Mesothelial cell of epicardium (in vitro differentiated cells): ENCODE data around the gene UNC13C. TPM values are rescaled to one million over a fixed set of nuclear protein-coding genes. Genes with fewer than 3 reads are reported as not detected.

Experiments
- DNase-seq, 2 experiments: peaks; one replicate each; pipeline ENCODE4 v3.0.0; 2021; ENCODE audit warnings: low spot score in 2 of 2; ENCODE audit not compliant: unreplicated experiment in 2 of 2
- H3K27ac Mint-ChIP-seq: 2 replicates; pipeline ENCODE4 v1.8.0; 2021; ENCODE audit warnings: mixed read lengths
- H3K27me3 Mint-ChIP-seq: 2 replicates; pipeline ENCODE4 v1.8.0; 2021; ENCODE audit warnings: low read depth, mixed read lengths
- H3K36me3 Mint-ChIP-seq: 2 replicates; pipeline ENCODE4 v1.8.0; 2021; ENCODE audit warnings: mixed read lengths
- H3K4me1 Mint-ChIP-seq: 2 replicates; pipeline ENCODE4 v1.8.0; 2021; ENCODE audit warnings: mixed read lengths
- H3K4me3 Mint-ChIP-seq: 2 replicates; pipeline ENCODE4 v1.8.0; 2021; ENCODE audit warnings: mild to moderate bottlenecking, moderate library complexity, mixed read lengths
- H3K9me3 Mint-ChIP-seq: 2 replicates; pipeline ENCODE4 v1.8.0; 2021; ENCODE audit warnings: mixed read lengths
- total RNA-seq: library from RNA; stranded (reverse); gene quantifications from 3 replicates; pipeline ENCODE4 v1.2.1, GENCODE V29; 2021
- TF ChIP-seq, protein P1 (sequence below): fragments of 200-600 bp; sonication (generic); IDR thresholded peaks from one replicate; pipeline ENCODE4 v1.5.0; 2021; ENCODE audit warnings: antibody characterized with exemption; ENCODE audit not compliant: unreplicated experiment

The UNC13C gene
- total RNA-seq, 1 donor from 2014 or later, result 2.7 TPM

DNA sequence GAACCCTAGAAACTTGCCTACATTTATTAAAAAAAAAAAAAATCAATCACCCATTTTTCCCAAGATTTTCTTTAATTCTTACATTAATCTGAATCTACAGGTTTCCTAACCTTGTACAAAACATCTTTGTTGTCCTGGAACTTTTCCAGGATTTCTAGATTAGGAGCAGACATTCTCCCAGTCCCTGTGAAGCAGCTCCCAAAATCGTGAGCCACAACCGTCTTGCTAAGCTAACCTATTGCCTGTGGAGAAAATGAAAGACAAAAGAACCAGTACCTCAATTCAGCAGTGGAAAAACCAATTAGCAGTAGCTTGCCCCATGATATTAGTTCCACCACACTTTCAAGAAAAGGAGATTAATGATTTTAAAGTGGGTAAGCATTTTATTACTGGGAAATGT lies 522.1 kb downstream of the UNC13C start:
- Mint-ChIP-seq H3K4me3 (no peak overlapping the region), H3K9me3 (no peaks in the 10 kb centered on the region), H3K4me1 (peaks cover 3% of the 10 kb centered on the region), H3K36me3 (no peaks in the 10 kb centered on the region), H3K27me3 (no peaks in the 10 kb centered on the region), H3K27ac (no peak overlapping the region)
- DNase-seq, result no peak
- TF ChIP-seq, protein P1, sequence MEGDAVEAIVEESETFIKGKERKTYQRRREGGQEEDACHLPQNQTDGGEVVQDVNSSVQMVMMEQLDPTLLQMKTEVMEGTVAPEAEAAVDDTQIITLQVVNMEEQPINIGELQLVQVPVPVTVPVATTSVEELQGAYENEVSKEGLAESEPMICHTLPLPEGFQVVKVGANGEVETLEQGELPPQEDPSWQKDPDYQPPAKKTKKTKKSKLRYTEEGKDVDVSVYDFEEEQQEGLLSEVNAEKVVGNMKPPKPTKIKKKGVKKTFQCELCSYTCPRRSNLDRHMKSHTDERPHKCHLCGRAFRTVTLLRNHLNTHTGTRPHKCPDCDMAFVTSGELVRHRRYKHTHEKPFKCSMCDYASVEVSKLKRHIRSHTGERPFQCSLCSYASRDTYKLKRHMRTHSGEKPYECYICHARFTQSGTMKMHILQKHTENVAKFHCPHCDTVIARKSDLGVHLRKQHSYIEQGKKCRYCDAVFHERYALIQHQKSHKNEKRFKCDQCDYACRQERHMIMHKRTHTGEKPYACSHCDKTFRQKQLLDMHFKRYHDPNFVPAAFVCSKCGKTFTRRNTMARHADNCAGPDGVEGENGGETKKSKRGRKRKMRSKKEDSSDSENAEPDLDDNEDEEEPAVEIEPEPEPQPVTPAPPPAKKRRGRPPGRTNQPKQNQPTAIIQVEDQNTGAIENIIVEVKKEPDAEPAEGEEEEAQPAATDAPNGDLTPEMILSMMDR, result no peak

- Mint-ChIP-seq H3K4me1 (peaks cover 10% of the 10 kb centered on the region), H3K9me3 (no peaks in the 10 kb centered on the region), H3K36me3 (no peaks in the 10 kb centered on the region), H3K4me3 (no peak overlapping the region), H3K27ac (no peak overlapping the region), H3K27me3 (no peaks in the 10 kb centered on the region)
- DNase-seq, result no peak
- TF ChIP-seq, protein P1, result no peak
These were observed 524.3 kb downstream of the UNC13C start for GRCh38 chr15:54502416-54503075.

DNA sequence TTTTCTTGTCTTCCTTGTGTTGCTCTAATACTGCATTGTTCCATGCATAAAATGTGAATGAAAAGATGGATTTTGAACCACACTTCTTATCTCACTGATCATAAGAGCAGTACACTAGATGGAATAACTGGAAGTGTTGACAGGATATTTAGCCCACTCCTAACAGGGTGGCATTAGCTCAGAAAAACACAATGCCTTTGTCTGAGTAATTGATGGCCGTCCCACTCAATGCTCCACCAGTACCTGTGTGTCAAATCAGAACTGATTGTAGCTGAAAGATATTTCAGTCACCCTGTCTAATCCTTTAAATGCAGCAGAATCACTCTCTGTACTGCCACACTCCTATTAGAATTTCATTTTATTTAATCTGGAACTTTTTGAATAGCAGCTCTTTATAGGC lies 526.5 kb downstream of the UNC13C start:
- H3K27ac Mint-ChIP-seq, result no peak overlapping the region
- no peaks in the 10 kb centered on the region for H3K9me3 Mint-ChIP-seq
- H3K36me3 Mint-ChIP-seq, result no peaks in the 10 kb centered on the region
- peaks cover 14% of the 10 kb centered on the region for H3K4me1 Mint-ChIP-seq
- H3K27me3 Mint-ChIP-seq, result no peaks in the 10 kb centered on the region
- TF ChIP-seq, protein P1, result no peak
- no peak overlapping the region for H3K4me3 Mint-ChIP-seq
- DNase-seq, result no peak

DNA sequence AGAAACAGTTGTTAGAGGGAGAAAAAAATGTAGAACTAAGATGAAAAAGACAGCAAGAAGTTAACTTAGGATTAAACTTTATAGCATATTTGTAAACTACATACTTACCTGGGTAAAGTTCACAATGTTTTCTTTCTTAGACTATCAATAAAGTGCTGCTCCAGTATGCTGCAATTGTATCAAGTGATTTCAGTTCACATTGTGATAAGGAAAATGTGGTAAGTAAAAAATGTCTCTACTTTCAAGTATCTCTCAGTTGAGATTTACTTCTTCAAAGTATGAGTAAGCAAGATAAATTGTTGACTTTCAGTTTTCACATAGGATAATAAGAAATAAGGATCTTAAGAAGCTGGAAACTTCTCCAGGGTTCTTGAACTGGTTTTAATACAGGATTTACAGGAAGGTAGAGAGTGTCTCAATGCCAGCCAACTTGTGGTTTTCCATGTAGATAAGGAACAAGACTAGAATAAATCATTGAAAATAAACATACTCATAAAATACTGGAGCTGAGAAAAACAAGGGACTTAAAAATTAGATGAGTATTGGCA lies 528.8 kb downstream of the UNC13C start:
- Mint-ChIP-seq H3K27me3 (no peaks in the 10 kb centered on the region), H3K4me1 (peaks cover 20% of the 10 kb centered on the region), H3K4me3 (no peak overlapping the region), H3K27ac (no peak overlapping the region), H3K9me3 (no peaks in the 10 kb centered on the region), H3K36me3 (no peaks in the 10 kb centered on the region)
- TF ChIP-seq, protein P1, result no peak
- DNase-seq, result no peak

- Mint-ChIP-seq H3K4me1 (peaks cover 25% of the 10 kb centered on the region), H3K36me3 (no peaks in the 10 kb centered on the region), H3K27me3 (no peaks in the 10 kb centered on the region), H3K4me3 (no peak overlapping the region), H3K27ac (no peak overlapping the region), H3K9me3 (no peaks in the 10 kb centered on the region)
- TF ChIP-seq, protein P1, result no peak
- no peak for DNase-seq
These were observed 536.4 kb downstream of the UNC13C start for GRCh38 chr15:54514601-54515000.
